Naive thymus-derived CD8-positive, alpha-beta T cell (primary cell): ENCODE measurements around the gene PJVK. TPM values are rescaled to one million over a fixed set of nuclear protein-coding genes. Genes with fewer than 3 reads are reported as not detected.

Experiments used
- ATAC-seq, 2 donors: fragments of 150-1000 bp; cut with Tn5 transposase in 1 of 2; sonication (Bioruptor Pico), chemical (Tn5 transposase) in 1 of 2; 1 replicate in 1 of 2; 2 replicates in 1 of 2; pipeline ENCODE4 v1.10.0; 2021; ENCODE audit warnings: mild to moderate bottlenecking in 2 of 2, moderate library complexity in 2 of 2
- POLR2A ChIA-PET: fragments of 350-600 bp; sonication (Branson Sonifier 250); formaldehyde crosslinking; loops from one replicate; lab custom pipeline; 2021; ENCODE audit warnings: antibody characterized with exemption; lab: Charles Lee
- DNase-seq, 10 donors: peaks; one replicate each; pipeline versions ENCODE4 v3.0.0 to v3.0.0-alpha.2; 2020 to 2022
- H3K27ac Mint-ChIP-seq, 10 donors: one replicate each; pipeline ENCODE4 v1.8.0; 2020 to 2022; ENCODE audit warnings: mild to moderate bottlenecking in 10 of 10, mixed read lengths in 10 of 10, moderate library complexity in 4 of 10, inconsistent platforms in 1 of 10
- H3K27me3 Mint-ChIP-seq, 5 donors: one replicate each; pipeline ENCODE4 v1.8.0; 2021 to 2022; ENCODE audit warnings: mixed read lengths in 5 of 5
- H3K36me3 Mint-ChIP-seq, 3 donors: one replicate each; pipeline ENCODE4 v1.8.0; 2020 to 2022; ENCODE audit warnings: mixed read lengths in 3 of 3, mild to moderate bottlenecking in 2 of 3, inconsistent platforms in 1 of 3
- H3K4me1 Mint-ChIP-seq, 4 donors: one replicate each; pipeline ENCODE4 v1.8.0; 2021 to 2022; ENCODE audit warnings: mixed read lengths in 4 of 4
- H3K4me3 Mint-ChIP-seq, 10 donors: one replicate each; pipeline ENCODE4 v1.8.0; 2020 to 2022; ENCODE audit warnings: mild to moderate bottlenecking in 10 of 10, mixed read lengths in 10 of 10, moderate library complexity in 6 of 10, inconsistent platforms in 1 of 10
- H3K9me3 Mint-ChIP-seq, 9 donors: one replicate each; pipeline ENCODE4 v1.8.0; 2020 to 2022; ENCODE audit warnings: mixed read lengths in 9 of 9, mild to moderate bottlenecking in 3 of 9, inconsistent platforms in 1 of 9, moderate library complexity in 1 of 9
- polyA plus RNA-seq, 3 donors: library from polyadenylated mRNA; unstranded; fragments of 300-500 nt; fragmentation: Illumina TruSeq; gene quantifications; one replicate each; pipeline ENCODE4 v1.2.3, GENCODE V29; 2021
- total RNA-seq, 8 experiments: library from RNA in 2 of 8; stranded (reverse) in 2 of 8; gene quantifications; one replicate each; pipeline ENCODE4 v1.2.3 and lab custom pipeline; 2021 to 2026

PJVK gene
- total and polyA plus RNA-seq, 5 experiments from 2014 or later: 0.38 to 4.5 (median 1.6) TPM

DNA sequence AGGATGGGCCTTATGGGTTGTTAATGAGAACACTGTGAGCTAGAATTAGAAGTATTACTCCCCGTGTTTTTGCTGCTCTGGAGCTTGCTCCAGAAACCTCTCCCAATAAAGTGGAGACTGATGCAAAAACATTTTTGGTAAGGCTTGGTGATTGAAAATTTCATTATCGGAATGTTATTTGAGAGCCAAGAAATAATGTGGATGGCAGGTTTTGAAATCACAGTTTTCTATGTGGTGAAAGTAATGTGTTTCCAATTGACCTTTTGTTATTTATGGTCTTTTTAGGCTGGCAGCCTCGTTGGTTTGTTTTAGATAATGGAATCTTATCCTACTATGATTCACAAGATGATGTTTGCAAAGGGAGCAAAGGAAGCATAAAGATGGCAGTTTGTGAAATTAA is 34.2 kb downstream of the PJVK start:
- POLR2A ChIA-PET: no interaction called here
- Mint-ChIP-seq H3K4me1 (peaks cover 36 to 77% (median 59%) of the 10 kb centered on the region in 4 donors), H3K36me3 (peaks cover 9 to 53% (median 9%) of the 10 kb centered on the region in 3 donors), H3K27me3 (no peaks in the 10 kb centered on the region), H3K9me3 (no peaks in the 10 kb centered on the region), H3K27ac (no peak overlapping the region), H3K4me3 (peak overlapping the region in 1 of 10 donors; percentile 52)
- ATAC-seq: no peak
- no peak for DNase-seq

DNA sequence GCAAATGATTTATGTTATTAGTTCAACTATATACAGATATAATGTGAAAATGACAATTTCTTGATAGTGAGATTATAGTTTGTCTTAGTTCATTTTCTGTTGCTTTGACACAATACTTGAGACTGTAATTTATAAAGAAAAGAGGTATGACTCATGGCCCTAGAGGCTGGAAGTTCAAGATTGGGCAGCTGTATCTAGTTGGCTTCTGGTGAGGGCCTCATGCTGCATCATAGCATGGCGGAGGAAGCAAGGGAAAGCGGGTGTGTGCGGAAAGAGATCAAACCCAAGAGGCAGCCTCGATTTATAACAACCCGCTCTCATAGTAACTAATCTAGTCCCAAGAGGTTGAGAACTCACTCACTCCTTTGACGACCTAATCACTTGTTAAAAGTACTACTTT is 40.4 kb downstream of the PJVK start:
- peaks cover 9 to 91% (median 36%) of the 10 kb centered on the region in 3 donors for H3K36me3 Mint-ChIP-seq
- no peak overlapping the region for H3K4me3 Mint-ChIP-seq

DNA sequence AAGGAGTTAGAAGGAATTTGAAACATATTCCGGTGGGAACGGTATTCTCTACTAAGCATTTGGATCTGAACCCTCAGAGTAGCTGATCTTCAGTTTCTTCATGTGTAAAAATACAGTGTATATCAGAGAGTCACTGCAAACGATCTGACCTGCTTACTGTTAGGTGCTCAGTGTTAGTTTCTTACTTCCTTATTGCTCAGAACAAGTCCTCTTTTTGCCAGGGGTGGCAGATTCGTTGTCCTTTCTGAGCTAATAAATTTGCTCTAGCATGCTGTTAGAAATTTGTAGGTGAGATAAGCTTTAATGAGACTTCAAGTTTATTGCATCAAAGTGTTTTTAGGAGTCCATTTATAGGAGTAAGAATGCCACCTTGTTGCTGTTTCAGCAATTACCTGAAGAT is 44.9 kb downstream of the PJVK start:
- no peak for ATAC-seq
- Mint-ChIP-seq H3K4me3 (no peak overlapping the region), H3K4me1 (peaks cover 0 to 2% (median 0%) of the 10 kb centered on the region in 4 donors), H3K27ac (no peak overlapping the region), H3K9me3 (no peaks in the 10 kb centered on the region), H3K27me3 (no peaks in the 10 kb centered on the region), H3K36me3 (peaks cover 4 to 87% (median 35%) of the 10 kb centered on the region in 3 donors)
- POLR2A ChIA-PET: interaction anchor here (1.0 kb wide), 1 partner anchor 45 kb away, joined by 3 read pairs; the partner anchor contains the start of genes PJVK and PRKRA
- DNase-seq: no peak

More for the DNA sequence above, 40.4 kb downstream of the PJVK start:
- POLR2A ChIA-PET: no interaction called here
- peak overlapping the region in 4 of 10 donors; percentile 2 to 58 (median 24) for H3K27ac Mint-ChIP-seq
- ATAC-seq (no peak), DNase-seq (no peak)
- peaks cover 8 to 26% (median 19%) of the 10 kb centered on the region in 4 donors for H3K4me1 Mint-ChIP-seq
- H3K27me3 Mint-ChIP-seq: no peaks in the 10 kb centered on the region
- H3K9me3 Mint-ChIP-seq: no peaks in the 10 kb centered on the region

DNA sequence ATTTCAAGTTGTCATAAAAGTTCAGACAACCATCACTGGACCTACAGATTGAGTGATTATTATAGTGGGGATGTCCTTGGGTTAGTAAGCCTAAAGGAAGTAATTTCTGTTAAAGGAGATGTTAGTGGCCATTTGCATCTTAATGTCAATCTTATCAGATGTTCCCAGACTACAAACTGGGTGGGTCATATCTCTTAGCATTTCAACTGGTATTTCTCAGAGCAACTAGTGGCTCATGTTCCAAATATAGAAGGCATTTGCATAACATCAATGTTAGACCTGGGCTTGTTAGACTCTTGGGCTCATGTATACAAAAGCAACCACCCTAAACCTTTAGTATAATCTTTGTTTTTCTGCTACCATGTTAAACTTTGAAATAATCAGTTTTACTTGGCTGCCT is 47.0 kb downstream of the PJVK start:
- peaks cover 4 to 91% (median 40%) of the 10 kb centered on the region in 3 donors for H3K36me3 Mint-ChIP-seq
- POLR2A ChIA-PET: interaction anchor here (0.6 kb wide), 1 partner anchor 527 kb away, joined by 3 read pairs; no protein-coding TSS in a partner anchor
- H3K4me3 Mint-ChIP-seq: no peak overlapping the region
- ATAC-seq (no peak), DNase-seq (no peak)
- peaks cover 0 to 2% (median 0%) of the 10 kb centered on the region in 4 donors for H3K4me1 Mint-ChIP-seq
- H3K27me3 Mint-ChIP-seq: no peaks in the 10 kb centered on the region
- H3K27ac Mint-ChIP-seq: no peak overlapping the region
- no peaks in the 10 kb centered on the region for H3K9me3 Mint-ChIP-seq

DNA sequence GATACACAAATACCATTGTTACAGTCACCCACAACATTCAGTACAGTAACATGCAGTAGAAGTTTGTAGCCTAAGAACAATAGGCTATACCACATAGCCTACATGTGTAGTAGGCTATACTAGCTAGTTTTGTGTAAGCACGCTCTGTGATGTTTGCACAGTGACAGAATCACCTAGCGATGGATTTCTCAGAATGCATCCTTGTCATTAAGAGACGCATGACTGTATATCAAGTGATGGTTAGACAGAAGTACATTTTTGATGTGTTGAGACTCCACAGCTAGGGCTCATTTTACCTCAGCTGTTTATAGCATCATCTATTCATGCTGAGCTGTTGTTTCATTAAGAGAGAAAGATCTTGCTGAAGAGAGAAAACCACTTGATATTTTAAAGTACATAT is 48.5 kb downstream of the PJVK start:
- Mint-ChIP-seq H3K4me1 (peaks cover 0 to under 1% (median 0%) of the 10 kb centered on the region in 4 donors), H3K27ac (no peak overlapping the region), H3K4me3 (no peak overlapping the region), H3K9me3 (no peaks in the 10 kb centered on the region), H3K27me3 (no peaks in the 10 kb centered on the region), H3K36me3 (peaks cover 4 to 92% (median 41%) of the 10 kb centered on the region in 3 donors)
- ATAC-seq: no peak
- no peak for DNase-seq
- POLR2A ChIA-PET: no interaction called here

DNA sequence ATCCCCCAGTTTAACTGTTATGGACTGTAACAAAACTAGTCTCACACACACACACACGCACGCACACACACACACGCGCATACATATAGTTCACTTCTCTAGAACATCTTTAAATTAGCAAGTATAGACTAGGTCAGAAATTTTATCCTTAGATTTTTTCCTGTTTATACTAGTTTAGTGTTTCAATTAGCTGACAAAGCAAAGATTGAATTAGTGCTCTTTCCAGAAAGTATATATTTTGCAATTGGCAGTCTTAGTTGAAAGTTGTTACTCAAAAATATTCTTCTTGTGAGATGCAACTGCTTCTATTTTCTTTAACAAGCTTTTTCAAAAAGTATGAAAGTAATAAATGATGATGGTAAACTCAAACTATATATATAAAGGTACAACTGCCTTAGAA is 51.6 kb downstream of the PJVK start:
- no peak overlapping the region for H3K27ac Mint-ChIP-seq
- DNase-seq: no peak
- no peak overlapping the region for H3K4me3 Mint-ChIP-seq
- H3K9me3 Mint-ChIP-seq: no peaks in the 10 kb centered on the region
- no peaks in the 10 kb centered on the region for H3K4me1 Mint-ChIP-seq
- no peak for ATAC-seq
- no peaks in the 10 kb centered on the region for H3K27me3 Mint-ChIP-seq
- peaks cover 0 to 85% (median 26%) of the 10 kb centered on the region in 3 donors for H3K36me3 Mint-ChIP-seq
- POLR2A ChIA-PET: no interaction called here

DNA sequence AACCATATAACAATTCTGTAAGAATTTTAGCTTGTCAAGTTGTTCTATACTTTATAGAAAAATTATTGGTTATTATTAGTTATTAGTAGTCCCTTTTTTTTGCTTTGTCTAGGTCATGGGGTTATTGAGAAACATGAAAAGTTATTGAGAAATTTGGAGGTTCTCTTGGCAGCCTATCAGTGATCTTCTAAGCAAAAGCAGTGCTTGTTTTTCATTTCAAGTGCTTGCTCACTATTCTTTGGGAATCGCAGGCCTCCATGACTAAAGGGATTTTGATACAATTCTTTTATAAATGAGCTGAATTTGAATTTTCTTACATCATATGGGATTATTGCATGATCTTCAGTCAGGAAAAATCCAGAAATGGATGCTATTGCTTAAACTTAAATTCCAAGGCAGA is 54.9 kb downstream of the PJVK start:
- no peak overlapping the region for H3K27ac Mint-ChIP-seq
- H3K4me3 Mint-ChIP-seq: no peak overlapping the region
- H3K27me3 Mint-ChIP-seq: no peaks in the 10 kb centered on the region
- no peaks in the 10 kb centered on the region for H3K4me1 Mint-ChIP-seq
- no peak for DNase-seq
- H3K9me3 Mint-ChIP-seq: no peaks in the 10 kb centered on the region
- ATAC-seq: no peak
- POLR2A ChIA-PET: no interaction called here
- peaks cover 0 to 72% (median 21%) of the 10 kb centered on the region in 3 donors for H3K36me3 Mint-ChIP-seq

DNA sequence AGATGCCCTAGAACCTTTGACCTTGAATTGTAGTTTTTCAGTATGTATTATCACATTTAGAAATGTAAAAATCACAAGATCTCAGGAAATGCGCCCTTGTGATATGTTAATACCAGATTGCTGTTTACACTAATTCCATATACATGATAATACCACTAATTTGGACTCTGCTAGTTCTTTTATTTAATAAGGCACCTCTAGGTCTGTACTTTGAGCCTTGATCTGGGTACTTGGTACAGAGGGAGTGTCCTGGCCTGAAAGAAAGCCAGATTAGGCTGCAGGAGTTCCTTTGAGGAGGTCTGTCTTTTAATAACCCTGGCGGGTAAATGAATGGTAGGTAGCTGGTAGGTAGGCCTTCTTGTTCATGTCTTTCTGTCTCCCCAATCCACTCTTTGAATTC is 55.3 kb downstream of the PJVK start:
- peaks cover 0 to 69% (median 18%) of the 10 kb centered on the region in 3 donors for H3K36me3 Mint-ChIP-seq
- ATAC-seq (no peak), DNase-seq (no peak)
- no peak overlapping the region for H3K4me3 Mint-ChIP-seq
- H3K27ac Mint-ChIP-seq: peak overlapping the region in 2 of 10 donors; percentile 15 to 74
- POLR2A ChIA-PET: no interaction called here
- peaks cover 0 to under 1% (median 0%) of the 10 kb centered on the region in 4 donors for H3K4me1 Mint-ChIP-seq
- H3K27me3 Mint-ChIP-seq: no peaks in the 10 kb centered on the region
- H3K9me3 Mint-ChIP-seq: no peaks in the 10 kb centered on the region

DNA sequence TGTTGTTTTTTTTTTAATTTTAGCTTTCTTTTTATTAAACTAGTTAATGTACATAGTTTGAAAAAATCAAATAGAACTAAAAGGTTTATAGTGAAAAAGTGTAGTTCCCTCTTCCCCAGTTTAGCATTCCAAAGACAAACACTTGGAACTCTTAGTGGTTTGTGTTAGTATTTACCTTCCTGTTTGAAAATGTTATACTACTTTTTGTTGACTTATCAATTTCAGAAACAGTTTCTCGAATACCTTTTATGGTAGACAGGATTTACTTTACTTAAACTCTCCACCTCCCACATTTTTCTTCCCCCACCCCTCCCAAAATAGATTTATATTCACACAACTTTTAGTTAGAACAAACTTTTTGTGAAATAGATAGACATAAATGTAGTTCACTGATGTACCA is 55.8 kb downstream of the PJVK start:
- POLR2A ChIA-PET: no interaction called here
- peaks cover 0 to 69% (median 14%) of the 10 kb centered on the region in 3 donors for H3K36me3 Mint-ChIP-seq
- no peak for ATAC-seq
- H3K27ac Mint-ChIP-seq: peak overlapping the region in 2 of 10 donors; percentile 12 to 74
- no peak overlapping the region for H3K4me3 Mint-ChIP-seq
- no peaks in the 10 kb centered on the region for H3K27me3 Mint-ChIP-seq
- no peak for DNase-seq
- no peaks in the 10 kb centered on the region for H3K9me3 Mint-ChIP-seq
- H3K4me1 Mint-ChIP-seq: peaks cover 0 to 2% (median 0%) of the 10 kb centered on the region in 4 donors

DNA sequence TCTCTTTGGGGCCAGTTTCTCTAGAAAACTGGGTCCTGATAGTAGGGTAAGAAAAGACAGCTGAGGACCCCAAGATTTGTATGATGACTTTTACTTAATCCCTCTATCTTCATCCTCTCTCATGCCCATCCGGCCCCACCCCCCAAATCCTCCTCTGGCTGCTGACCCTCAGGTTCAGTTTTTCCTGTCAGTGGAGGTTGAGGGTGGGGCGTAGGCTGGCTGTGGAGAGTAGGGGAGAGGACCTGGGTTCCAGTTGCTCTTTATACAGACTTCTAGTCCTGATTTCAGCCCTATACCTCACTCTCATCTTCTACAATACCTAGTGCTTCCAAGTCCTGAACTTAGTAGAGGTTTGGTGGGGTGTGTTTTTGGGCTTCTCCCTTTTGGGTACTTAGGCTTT is 57.5 kb downstream of the PJVK start:
- Mint-ChIP-seq H3K27me3 (no peaks in the 10 kb centered on the region), H3K27ac (no peak overlapping the region), H3K4me3 (no peak overlapping the region), H3K36me3 (peaks cover 0 to 65% (median 16%) of the 10 kb centered on the region in 3 donors), H3K4me1 (peaks cover 0 to 2% (median 0%) of the 10 kb centered on the region in 4 donors), H3K9me3 (no peaks in the 10 kb centered on the region)
- DNase-seq (no peak), ATAC-seq (no peak)
- POLR2A ChIA-PET: no interaction called here

DNA sequence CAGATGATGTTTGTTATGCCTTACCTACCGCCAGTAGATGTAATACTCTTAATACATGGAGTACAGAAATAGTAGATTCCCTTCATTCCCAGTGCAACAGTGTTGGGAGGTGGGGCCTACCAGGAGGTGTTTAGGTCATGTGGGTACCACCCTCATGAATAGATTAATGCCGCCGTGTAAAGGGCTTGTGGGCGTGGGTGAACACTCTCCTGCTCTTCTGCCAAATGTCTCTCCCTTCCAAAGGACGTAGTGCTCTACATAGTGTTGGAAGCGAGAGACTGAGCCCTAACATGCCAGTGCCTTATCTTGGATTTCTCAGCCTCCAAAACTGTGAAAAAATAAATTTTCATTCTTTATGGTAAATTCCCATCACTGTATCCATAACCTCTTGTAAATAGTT is 59.2 kb downstream of the PJVK start:
- DNase-seq: no peak
- POLR2A ChIA-PET: no interaction called here
- peaks cover 0 to 11% (median under 1%) of the 10 kb centered on the region in 4 donors for H3K4me1 Mint-ChIP-seq
- H3K36me3 Mint-ChIP-seq: peaks cover 0 to 61% (median 15%) of the 10 kb centered on the region in 3 donors
- H3K4me3 Mint-ChIP-seq: no peak overlapping the region
- no peaks in the 10 kb centered on the region for H3K27me3 Mint-ChIP-seq
- no peaks in the 10 kb centered on the region for H3K9me3 Mint-ChIP-seq
- ATAC-seq: no peak
- peak overlapping the region in 1 of 10 donors; percentile 43 for H3K27ac Mint-ChIP-seq
